ENCODE results near the gene CNIH2.

GRCh38 chr11:66314561-66315497 lies 36.9 kb downstream of the CNIH2 start:
- TF ChIP-seq, protein P1, sequence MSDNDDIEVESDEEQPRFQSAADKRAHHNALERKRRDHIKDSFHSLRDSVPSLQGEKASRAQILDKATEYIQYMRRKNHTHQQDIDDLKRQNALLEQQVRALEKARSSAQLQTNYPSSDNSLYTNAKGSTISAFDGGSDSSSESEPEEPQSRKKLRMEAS (IDR thresholded peaks at IDR 0.05) = no peak
- TF ChIP-seq POLR2AphosphoS5 (IDR thresholded peaks at IDR 0.05; ENCODE audit: low read depth, low read length) (no peak), CTCF (IDR thresholded peaks at IDR 0.05; ENCODE audit: control extremely low read depth in 1 of 3, insufficient read depth in 1 of 3, low read depth in 1 of 3, low read length in 3 of 3) (no peak), TAF1 (IDR thresholded peaks at IDR 0.05; ENCODE audit: low read depth, low read length) (no peak), SIN3A (conservative IDR thresholded peaks at IDR 0.05 in 1 of 2, IDR thresholded peaks at IDR 0.05 in 1 of 2; ENCODE audit: low read depth in 1 of 2, low read length in 2 of 2) (no peak), EZH2 (IDR thresholded peaks at IDR 0.05; ENCODE audit: low read depth, low read length, severe bottlenecking) (no peak), CREB1 (IDR thresholded peaks at IDR 0.05) (no peak)
- TF ChIP-seq, protein P2, sequence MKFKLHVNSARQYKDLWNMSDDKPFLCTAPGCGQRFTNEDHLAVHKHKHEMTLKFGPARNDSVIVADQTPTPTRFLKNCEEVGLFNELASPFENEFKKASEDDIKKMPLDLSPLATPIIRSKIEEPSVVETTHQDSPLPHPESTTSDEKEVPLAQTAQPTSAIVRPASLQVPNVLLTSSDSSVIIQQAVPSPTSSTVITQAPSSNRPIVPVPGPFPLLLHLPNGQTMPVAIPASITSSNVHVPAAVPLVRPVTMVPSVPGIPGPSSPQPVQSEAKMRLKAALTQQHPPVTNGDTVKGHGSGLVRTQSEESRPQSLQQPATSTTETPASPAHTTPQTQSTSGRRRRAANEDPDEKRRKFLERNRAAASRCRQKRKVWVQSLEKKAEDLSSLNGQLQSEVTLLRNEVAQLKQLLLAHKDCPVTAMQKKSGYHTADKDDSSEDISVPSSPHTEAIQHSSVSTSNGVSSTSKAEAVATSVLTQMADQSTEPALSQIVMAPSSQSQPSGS (IDR thresholded peaks at IDR 0.05; ENCODE audit: low read length) = no peak

Data from H1 (cell line).